NK-92 treated with Interleukin-12 subunit alpha and Interleukin-12 subunit beta, amount 100 ng/mL, for 24 hours (cell line): ENCODE data around the gene ZNF574.

ENCODE experiments used
- DNase-seq: peaks from one replicate; lab custom pipeline; 2025; lab: John Stamatoyannopoulos, UW

Gene ZNF574

GRCh38 chr19:42124386-42124901, 48.5 kb downstream of the ZNF574 start:
- no peak for DNase-seq

GRCh38 chr19:42125536-42125935, 49.6 kb downstream of the ZNF574 start:
- no peak for DNase-seq

GRCh38 chr19:42126574-42126973, 50.6 kb downstream of the ZNF574 start:
- no peak for DNase-seq

GRCh38 chr19:42129399-42130253, 53.7 kb downstream of the ZNF574 start:
- no peak for DNase-seq

GRCh38 chr19:42130254-42130573, 54.2 kb downstream of the ZNF574 start:
- no peak for DNase-seq
